Measurements from ENCODE around the gene CGN.

Gene CGN

DNA sequence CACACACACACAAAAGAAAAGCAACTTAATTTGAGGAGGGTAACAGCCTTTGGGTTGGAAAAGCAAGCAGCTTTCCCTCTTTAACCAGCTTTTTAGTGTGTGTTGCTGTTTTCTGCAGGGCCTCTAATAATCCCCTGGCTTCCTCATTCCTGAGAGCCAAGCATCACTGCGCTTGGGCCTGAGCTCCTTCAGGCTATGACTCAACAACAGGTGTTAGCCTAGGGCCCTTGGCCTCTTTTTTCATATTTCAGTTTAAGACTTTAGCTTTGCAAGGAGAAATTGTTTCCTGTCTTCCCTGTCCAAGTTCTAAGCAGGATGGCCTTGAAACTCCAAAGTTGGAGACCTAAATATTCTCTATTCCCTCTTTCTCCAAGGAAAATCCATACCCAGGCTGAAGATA, 74.4 kb downstream of the CGN start:
- peak; percentile 60 for DNase-seq (ENCODE audit: low read depth, low spot score)

Measured in astrocyte of the hippocampus (primary cell).